ENCODE data around the gene ARHGAP10.
"Not testable (repeated sequence)": the region's sequence is repeated elsewhere in the genome, so short reads cannot be mapped to it uniquely, and the experiment has no call there.

ARHGAP10 gene

GRCh38 chr4:147879676-147880075 lies 147.8 kb downstream of the ARHGAP10 start:
- DNase-seq, result no peak
- TF ChIP-seq CTCF (IDR thresholded peaks at IDR 0.05), result no peak
- Histone ChIP-seq H3K9me3 (no peaks in the 10 kb centered on the region), H3K27me3 (no peaks in the 10 kb centered on the region), H3K4me3 (no peak overlapping the region), H3K4me1 (peaks cover 0 to 4% (median 0%) of the 10 kb centered on the region in 4 donors), H3K27ac (no peak overlapping the region), H3K36me3 (peaks cover 57 to 73% (median 70%) of the 10 kb centered on the region in 3 donors)
- intact Hi-C loops (cut with DNase I; ENCODE audit: low total_unique reads), result no loop called here

- H3K4me3 ChIP-seq, result no peak overlapping the region
These were observed 148.6 kb downstream of the ARHGAP10 start for GRCh38 chr4:147880511-147880910.

GRCh38 chr4:147884536-147884935 lies 152.6 kb downstream of the ARHGAP10 start:
- Histone ChIP-seq H3K4me3 (no peak overlapping the region), H3K9me3 (no peaks in the 10 kb centered on the region), H3K4me1 (no peaks in the 10 kb centered on the region), H3K36me3 (peaks cover 42 to 81% (median 76%) of the 10 kb centered on the region in 3 donors), H3K27me3 (no peaks in the 10 kb centered on the region), H3K27ac (no peak overlapping the region)
- no peak for TF ChIP-seq CTCF (IDR thresholded peaks at IDR 0.05)
- no peak for DNase-seq
- intact Hi-C loops (cut with DNase I; ENCODE audit: low total_unique reads), result no loop called here

More at GRCh38 chr4:147880511-147880910, 148.6 kb downstream of the ARHGAP10 start:
- intact Hi-C loops (cut with DNase I; ENCODE audit: low total_unique reads), result no loop called here
- Histone ChIP-seq H3K36me3 (peaks cover 50 to 72% (median 71%) of the 10 kb centered on the region in 3 donors), H3K27ac (no peak overlapping the region), H3K9me3 (no peaks in the 10 kb centered on the region), H3K4me1 (peaks cover 0 to 4% (median 0%) of the 10 kb centered on the region in 4 donors), H3K27me3 (no peaks in the 10 kb centered on the region)
- DNase-seq, result no peak
- no peak for TF ChIP-seq CTCF (IDR thresholded peaks at IDR 0.05)

GRCh38 chr4:147885216-147885615 lies 153.3 kb downstream of the ARHGAP10 start:
- DNase-seq, result not testable (repeated sequence)
- H3K36me3 ChIP-seq, result peaks cover 36 to 76% (median 69%) of the 10 kb centered on the region in 3 donors

GRCh38 chr4:147891476-147892115 lies 159.7 kb downstream of the ARHGAP10 start:
- Histone ChIP-seq H3K36me3 (peaks cover 31 to 49% (median 45%) of the 10 kb centered on the region in 3 donors), H3K4me3 (no peak overlapping the region), H3K27ac (no peak overlapping the region), H3K9me3 (peaks cover 0 to 11% (median 4%) of the 10 kb centered on the region in 3 donors), H3K27me3 (no peaks in the 10 kb centered on the region), H3K4me1 (no peaks in the 10 kb centered on the region)
- no peak for TF ChIP-seq CTCF (IDR thresholded peaks at IDR 0.05)
- no peak for DNase-seq
- intact Hi-C loops (cut with DNase I; ENCODE audit: low total_unique reads), result no loop called here

More at GRCh38 chr4:147885216-147885615, 153.3 kb downstream of the ARHGAP10 start:
- intact Hi-C loops (cut with DNase I; ENCODE audit: low total_unique reads); H3K4me3 ChIP-seq; H3K9me3 ChIP-seq; H3K4me1 ChIP-seq; H3K27me3 ChIP-seq; H3K27ac ChIP-seq: not testable (repeated sequence)

- Histone ChIP-seq H3K36me3 (peaks cover 23 to 32% (median 31%) of the 10 kb centered on the region in 3 donors), H3K27ac (no peak overlapping the region), H3K9me3 (peaks cover 0 to 4% (median 3%) of the 10 kb centered on the region in 3 donors), H3K27me3 (no peaks in the 10 kb centered on the region), H3K4me1 (peaks cover 0 to 38% (median 3%) of the 10 kb centered on the region in 4 donors), H3K4me3 (no peak overlapping the region)
- no peak for TF ChIP-seq CTCF (IDR thresholded peaks at IDR 0.05)
- intact Hi-C loops (cut with DNase I; ENCODE audit: low total_unique reads), result no loop called here
- DNase-seq, result no peak
These were observed 167.6 kb downstream of the ARHGAP10 start for GRCh38 chr4:147899512-147899911.

Data from tibial artery (tissue), 4 donors.